Dermis blood vessel endothelial cell (primary cell): ENCODE data around the gene FBXL19. TPM values are rescaled to one million over a fixed set of nuclear protein-coding genes. Genes with fewer than 3 reads are reported as not detected.

Source experiments
- DNase-seq: peaks from one replicate; pipeline ENCODE4 v3.0.0; 2010
- total RNA-seq: library from RNA; depleted of rRNA; stranded (reverse); fragments of >200 nt; gene quantifications from 2 replicates; pipeline ENCODE4 v1.2.3, GENCODE V29; 2014

FBXL19 gene
- total RNA-seq, 1 donor from 2014 or later: 21.8 TPM

GRCh38 chr16:30987581-30988190 is 64.3 kb downstream of the FBXL19 start:
- DNase-seq: no peak

- DNase-seq: no peak
These were observed 66.2 kb downstream of the FBXL19 start for GRCh38 chr16:30989469-30990047.

GRCh38 chr16:30990105-30990504 is 66.7 kb downstream of the FBXL19 start:
- DNase-seq: no peak

- DNase-seq: no peak
These were observed 67.7 kb downstream of the FBXL19 start for GRCh38 chr16:30991052-30991451.

GRCh38 chr16:30992276-30992780 is 69.0 kb downstream of the FBXL19 start:
- no peak for DNase-seq

GRCh38 chr16:30992931-30993816 is 69.8 kb downstream of the FBXL19 start:
- DNase-seq: no peak

- no peak for DNase-seq
These were observed 72.6 kb downstream of the FBXL19 start for GRCh38 chr16:30995927-30996323.

GRCh38 chr16:30996324-30996984 is 73.1 kb downstream of the FBXL19 start:
- peak; percentile 60 for DNase-seq

- peak; percentile 63 for DNase-seq
These were observed 73.8 kb downstream of the FBXL19 start for GRCh38 chr16:30996985-30997724.

GRCh38 chr16:30997725-30998711 is 74.6 kb downstream of the FBXL19 start:
- peak; percentile 12 for DNase-seq

Other genes with a start within 250 kb of the FBXL19 start
- gene SRCAP, start 224.4 kb upstream of the FBXL19 start, total RNA-seq: 44.1 and 69.1 TPM in 2 replicates
- 20.1 and 21.4 TPM in 2 replicates for gene PHKG2, start 175.1 kb upstream of the FBXL19 start, total RNA-seq
- gene CFAP119, start 161.5 kb upstream of the FBXL19 start, total RNA-seq: 0.93 and 1.2 TPM in 2 replicates
- 64.5 and 100 TPM in 2 replicates for gene RNF40, start 161.2 kb upstream of the FBXL19 start, total RNA-seq
- gene ZNF629, start 136.4 kb upstream of the FBXL19 start, total RNA-seq: 6.1 and 8.4 TPM in 2 replicates
- 40.0 and 58.0 TPM in 2 replicates for gene BCL7C, start 29.5 kb upstream of the FBXL19 start, total RNA-seq
- gene CTF1, start 27.0 kb upstream of the FBXL19 start, total RNA-seq: 0.17 and 0.70 TPM in 2 replicates
- 40.2 and 42.4 TPM in 2 replicates for gene ORAI3, start 25.5 kb downstream of the FBXL19 start, total RNA-seq
- gene SETD1A, start 34.2 kb downstream of the FBXL19 start, total RNA-seq: 2.6 and 5.3 TPM in 2 replicates
- gene HSD3B7, start 61.6 kb downstream of the FBXL19 start, total RNA-seq: 21.0 and 26.4 TPM in 2 replicates
- 0.51 and 0.70 TPM in 2 replicates for gene STX1B, start 87.1 kb downstream of the FBXL19 start, total RNA-seq
- gene STX4, start 110.0 kb downstream of the FBXL19 start, total RNA-seq: 22.9 and 26.2 TPM in 2 replicates
- 7.3 and 9.0 TPM in 2 replicates for gene ZNF668, start 150.7 kb downstream of the FBXL19 start, total RNA-seq
- gene ZNF646, start 150.8 kb downstream of the FBXL19 start, total RNA-seq: 16.0 and 17.4 TPM in 2 replicates
- gene PRSS53, start 165.4 kb downstream of the FBXL19 start, total RNA-seq: 0.88 and 2.0 TPM in 2 replicates
- gene VKORC1, start 171.2 kb downstream of the FBXL19 start, total RNA-seq: 67.6 and 109 TPM in 2 replicates
- 18.4 and 36.2 TPM in 2 replicates for gene BCKDK, start 184.8 kb downstream of the FBXL19 start, total RNA-seq
- 38.3 and 45.6 TPM in 2 replicates for gene KAT8, start 194.1 kb downstream of the FBXL19 start, total RNA-seq
- gene PRSS8, start 212.2 kb downstream of the FBXL19 start, total RNA-seq: not detected in 2 replicates
- gene PRSS36, start 226.5 kb downstream of the FBXL19 start, total RNA-seq: 0.51 TPM in 1 of 2 replicates, not detected in the other